SHP77 treated with DMSO at 0.1 percent for 48 hours (cell line): Measurements from ENCODE around the gene LRRC47.

ENCODE experiments used
- DNase-seq: peaks from one replicate; lab custom pipeline; 2025; lab: John Stamatoyannopoulos, UW

LRRC47 gene

GRCh38 chr1:3786468-3787348, 9.6 kb downstream of the LRRC47 start:
- DNase-seq: no peak

- no peak for DNase-seq
These were observed 10.7 kb downstream of the LRRC47 start for GRCh38 chr1:3785456-3786157.

GRCh38 chr1:3785045-3785444, 11.3 kb downstream of the LRRC47 start:
- DNase-seq: no peak

- no peak for DNase-seq
These were observed 12.4 kb downstream of the LRRC47 start for GRCh38 chr1:3783651-3784474.

- DNase-seq: no peak
These were observed 15.4 kb downstream of the LRRC47 start for GRCh38 chr1:3780901-3781300.

GRCh38 chr1:3779912-3780416, 16.3 kb downstream of the LRRC47 start:
- DNase-seq: no peak

GRCh38 chr1:3779265-3779911, 16.9 kb downstream of the LRRC47 start:
- no peak for DNase-seq

GRCh38 chr1:3778590-3779264, 17.6 kb downstream of the LRRC47 start:
- no peak for DNase-seq

- DNase-seq: no peak
These were observed 18.4 kb downstream of the LRRC47 start for GRCh38 chr1:3777647-3778589.

GRCh38 chr1:3777078-3777547, 19.2 kb downstream of the LRRC47 start:
- no peak for DNase-seq

GRCh38 chr1:3776231-3776961, 19.9 kb downstream of the LRRC47 start:
- DNase-seq: no peak

GRCh38 chr1:3775490-3776230, 20.6 kb downstream of the LRRC47 start:
- DNase-seq: peak; percentile 80

GRCh38 chr1:3774946-3775489, 21.3 kb downstream of the LRRC47 start:
- no peak for DNase-seq

GRCh38 chr1:3774276-3774945, 21.9 kb downstream of the LRRC47 start:
- DNase-seq: no peak

GRCh38 chr1:3773572-3774275, 22.6 kb downstream of the LRRC47 start:
- DNase-seq: no peak

GRCh38 chr1:3772715-3773571, 23.4 kb downstream of the LRRC47 start, which contains the start of gene SMIM1:
Gene SMIM1 (plus strand): TSS chr1:3772749. CDS start chr1:3775374, 2,625 bp downstream.
- no peak for DNase-seq
